B cell (primary cell): Measurements from ENCODE around the gene SLC25A26. TPM values are rescaled to one million over a fixed set of nuclear protein-coding genes. Genes with fewer than 3 reads are reported as not detected.

Experiments used
- ATAC-seq: fragments of 200-7000 bp; cut with Tn5 transposase; one replicate; pipeline ENCODE4 v1.10.0; 2021; ENCODE audit warnings: low read depth, mild to moderate bottlenecking, moderate number of reproducible peaks, moderate library complexity
- CTCF ChIA-PET: fragments of 350-600 bp; sonication (Branson Sonifier 250); formaldehyde crosslinking; loops from one replicate; lab custom pipeline; 2021; ENCODE audit warnings: antibody characterized with exemption, inconsistent platforms; lab: Charles Lee
- POLR2A ChIA-PET: fragments of 350-600 bp; sonication (Branson Sonifier 250); formaldehyde crosslinking; loops from one replicate; lab custom pipeline; 2021; ENCODE audit warnings: antibody characterized with exemption; lab: Charles Lee
- DNase-seq: peaks from one replicate; pipeline ENCODE4 v3.0.0; 2013
- H2AFZ ChIP-seq: 2 replicates; pipeline ENCODE4 v1.6.1; 2012; ENCODE audit warnings: mild to moderate bottlenecking, low read depth, low read length; ENCODE audit not compliant: insufficient read depth, poor library complexity, severe bottlenecking
- H3K27ac ChIP-seq, 2 donors: 1 replicate in 1 of 2; 2 replicates in 1 of 2; pipeline ENCODE4 v1.5.1; 2012 to 2013; ENCODE audit warnings: low read length in 2 of 2, mild to moderate bottlenecking in 2 of 2, moderate library complexity in 1 of 2
- H3K27me3 ChIP-seq, 4 experiments: fragments of 200-600 bp in 1 of 4; sonication (generic) in 1 of 4; replicated peaks in 1 of 4; 1 replicate in 2 of 4; 2 replicates in 2 of 4; pipeline versions ENCODE4 v1.6.1 to v1.7.0; 2013 to 2016; ENCODE audit warnings: low read length in 3 of 4, mild to moderate bottlenecking in 2 of 4, mixed read lengths in 1 of 4, moderate library complexity in 1 of 4; ENCODE audit not compliant: insufficient read depth in 4 of 4, control insufficient read depth in 3 of 4; ENCODE audit errors: control extremely low read depth in 1 of 4
- H3K36me3 ChIP-seq, 2 experiments: replicated peaks in 1 of 2; 1 replicate in 1 of 2; 2 replicates in 1 of 2; pipeline versions ENCODE4 v1.6.1 to v1.7.1; 2013; ENCODE audit warnings: low read length in 1 of 2; ENCODE audit not compliant: insufficient read depth in 2 of 2, control insufficient read depth in 1 of 2; ENCODE audit errors: control extremely low read depth in 1 of 2, extremely low read depth in 1 of 2
- H3K4me1 ChIP-seq, 2 donors: fragments of 200-600 bp in 1 of 2; sonication (generic) in 1 of 2; 1 replicate in 1 of 2; 2 replicates in 1 of 2; pipeline versions ENCODE4 v1.5.1 to v1.6.1; 2013 to 2017; ENCODE audit warnings: low read length in 2 of 2; ENCODE audit not compliant: control insufficient read depth in 2 of 2, insufficient read depth in 2 of 2
- H3K4me2 ChIP-seq: replicated peaks from 2 replicates; pipeline ENCODE3; 2012; ENCODE audit warnings: mild to moderate bottlenecking, low read depth, low read length; ENCODE audit not compliant: poor library complexity, severe bottlenecking
- H3K4me3 ChIP-seq, 5 experiments: fragments of 200-600 bp in 1 of 5; sonication (generic) in 1 of 5; 1 replicate in 3 of 5; 2 replicates in 2 of 5; pipeline versions ENCODE4 v1.5.1 to v1.7.0; 2011 to 2016; ENCODE audit warnings: low read length in 4 of 5, mild to moderate bottlenecking in 4 of 5, low read depth in 2 of 5, control low read depth in 1 of 5, moderate library complexity in 1 of 5; ENCODE audit not compliant: insufficient read depth in 1 of 5; ENCODE audit errors: control extremely low read depth in 1 of 5, extremely low read depth in 1 of 5
- H3K79me2 ChIP-seq: fragments of 200-600 bp; sonication (generic); one replicate; pipeline ENCODE4 v1.6.0; 2016; ENCODE audit warnings: low read length; ENCODE audit not compliant: control insufficient read depth, insufficient read depth
- H3K9ac ChIP-seq: fragments of 200-600 bp; sonication (generic); 2 replicates; pipeline ENCODE4 v1.6.1; 2017; ENCODE audit warnings: mild to moderate bottlenecking, low read length, moderate library complexity
- H3K9me3 ChIP-seq, 3 donors: one replicate each; pipeline versions ENCODE4 v1.6.1 to v1.7.1; 2013; ENCODE audit warnings: low read length in 2 of 3; ENCODE audit not compliant: control insufficient read depth in 2 of 3, insufficient read depth in 1 of 3; ENCODE audit errors: control extremely low read depth in 1 of 3
- H4K20me1 ChIP-seq: 2 replicates; pipeline ENCODE4 v1.6.0; 2012; ENCODE audit warnings: mild to moderate bottlenecking, low read length; ENCODE audit not compliant: insufficient read depth, control insufficient read depth, poor library complexity, severe bottlenecking
- H3K27ac Mint-ChIP-seq: one replicate; pipeline ENCODE4 v1.8.0; 2021; ENCODE audit warnings: mixed read lengths
- H3K27me3 Mint-ChIP-seq: one replicate; pipeline ENCODE4 v1.8.0; 2021; ENCODE audit warnings: mixed read lengths
- H3K4me1 Mint-ChIP-seq: one replicate; pipeline ENCODE4 v1.8.0; 2021; ENCODE audit warnings: mixed read lengths
- H3K4me3 Mint-ChIP-seq: one replicate; pipeline ENCODE4 v1.8.0; 2021; ENCODE audit warnings: mixed read lengths
- H3K9me3 Mint-ChIP-seq: one replicate; pipeline ENCODE4 v1.8.0; 2022; ENCODE audit warnings: mixed read lengths; ENCODE audit not compliant: insufficient read depth
- EZH2 ChIP-seq: IDR thresholded peaks from 2 replicates; pipeline ENCODE4 v1.6.1; 2012; ENCODE audit warnings: borderline replicate concordance, low read depth, mild to moderate bottlenecking, moderate library complexity, low read length; ENCODE audit not compliant: insufficient read depth, poor library complexity, severe bottlenecking
- WGBS: methylation state at CpG from one replicate; pipeline ENCODE4 v1.1.5; 2013; ENCODE audit warnings: missing lambda C conversion rate; ENCODE audit not compliant: insufficient coverage; 5-methylcytosine and 5-hydroxymethylcytosine counted together
- intact Hi-C: fragments of 100-400 bp; cut with micrococcal nuclease; formaldehyde crosslinking; loops from one replicate; pipeline ENCODE4 v1.10.0; 2022
- polyA plus RNA-seq: library from polyadenylated mRNA; depleted of rRNA; stranded (reverse); fragments of >200 nt; gene quantifications from 2 replicates; pipeline ENCODE4 v1.2.3, GENCODE V29; 2012
- total RNA-seq, 2 donors: library from RNA; stranded (reverse); fragments of 120-200 nt in 1 of 2; gene quantifications; 1 replicate in 1 of 2; 2 replicates in 1 of 2; pipeline versions ENCODE4 v1.2.3 to v1.2.4, GENCODE V29; 2013 to 2022
- TF ChIP-seq, protein P1 (sequence below): fragments of 200-600 bp; IDR thresholded peaks from one replicate; pipeline ENCODE4 v1.8.0; 2022; ENCODE audit warnings: antibody characterized with exemption, mild to moderate bottlenecking

Gene SLC25A26
- total and polyA plus RNA-seq, 2 donors (not counting 1 experiment from before 2014, with no cell fraction given): 22.3 to 23.8 TPM

DNA sequence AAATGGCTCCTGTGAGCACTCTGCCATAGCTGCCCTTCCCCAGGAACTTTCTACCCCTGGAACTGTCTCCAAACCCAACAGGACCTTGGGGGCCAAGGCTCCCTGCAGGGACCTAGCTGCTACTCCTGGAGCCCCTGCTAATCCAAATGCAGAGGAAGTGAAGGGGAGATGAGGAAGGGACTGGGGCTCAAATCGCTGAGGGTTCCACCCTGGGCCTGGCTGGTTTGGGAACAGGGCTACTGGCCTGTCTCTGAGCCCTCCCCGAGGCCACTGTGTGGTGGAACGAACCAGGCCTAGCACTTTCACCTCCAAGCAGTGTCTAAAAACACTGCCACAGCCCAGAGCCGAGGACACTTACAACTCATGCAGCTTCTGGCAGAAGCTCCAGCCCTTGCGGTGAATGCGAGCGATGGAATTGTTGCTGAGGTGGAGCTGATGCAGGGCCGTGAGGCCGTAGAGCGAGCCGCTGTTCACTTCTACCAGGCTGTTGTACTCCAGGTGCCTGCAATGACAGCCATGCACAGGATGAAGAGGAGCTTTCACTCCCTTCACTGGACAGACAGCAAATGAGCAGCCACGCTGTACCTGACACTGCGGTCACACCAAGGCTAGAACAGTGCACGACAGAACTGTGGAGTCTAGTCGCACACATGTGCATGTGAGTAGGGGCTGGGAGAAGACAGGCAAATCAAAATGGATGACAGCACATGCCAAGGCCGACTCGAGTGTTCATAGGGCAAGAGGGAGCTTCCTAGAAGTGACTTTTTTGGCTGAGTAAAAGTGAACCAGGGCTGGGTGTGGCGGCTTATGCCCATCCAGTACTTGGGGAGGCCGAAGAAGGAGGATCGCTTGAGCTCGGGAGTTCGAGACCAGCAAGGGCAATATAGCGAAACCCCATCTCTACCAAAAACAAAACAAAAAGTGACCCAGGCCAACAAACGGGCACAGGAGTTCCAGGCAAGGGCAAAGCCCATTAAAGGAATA, 189.3 kb downstream of the SLC25A26 start:
- no peaks in the 10 kb centered on the region for H3K27me3 ChIP-seq
- ChIA-PET CTCF (interaction anchor here (1.0 to 7.7 kb wide), 7 partner anchors 17 to 412 kb away, joined by 3 to 87 read pairs (median 25); no protein-coding TSS in a partner anchor), POLR2A (no interaction called here)
- H3K27ac ChIP-seq: no peak overlapping the region
- H3K9me3 Mint-ChIP-seq: no peaks in the 10 kb centered on the region
- no peak overlapping the region for H3K4me3 Mint-ChIP-seq
- H3K36me3 ChIP-seq: no peaks in the 10 kb centered on the region
- ATAC-seq (no peak), DNase-seq (no peak)
- H2AFZ ChIP-seq: no peak overlapping the region
- intact Hi-C loops: no loop called here
- no peaks in the 10 kb centered on the region for H4K20me1 ChIP-seq
- H3K4me1 Mint-ChIP-seq: no peaks in the 10 kb centered on the region
- no peak overlapping the region for H3K27ac Mint-ChIP-seq
- no peaks in the 10 kb centered on the region for H3K79me2 ChIP-seq
- H3K4me2 ChIP-seq: no peak overlapping the region
- no peaks in the 10 kb centered on the region for H3K27me3 Mint-ChIP-seq
- no peak for TF ChIP-seq EZH2
- TF ChIP-seq, protein P1, sequence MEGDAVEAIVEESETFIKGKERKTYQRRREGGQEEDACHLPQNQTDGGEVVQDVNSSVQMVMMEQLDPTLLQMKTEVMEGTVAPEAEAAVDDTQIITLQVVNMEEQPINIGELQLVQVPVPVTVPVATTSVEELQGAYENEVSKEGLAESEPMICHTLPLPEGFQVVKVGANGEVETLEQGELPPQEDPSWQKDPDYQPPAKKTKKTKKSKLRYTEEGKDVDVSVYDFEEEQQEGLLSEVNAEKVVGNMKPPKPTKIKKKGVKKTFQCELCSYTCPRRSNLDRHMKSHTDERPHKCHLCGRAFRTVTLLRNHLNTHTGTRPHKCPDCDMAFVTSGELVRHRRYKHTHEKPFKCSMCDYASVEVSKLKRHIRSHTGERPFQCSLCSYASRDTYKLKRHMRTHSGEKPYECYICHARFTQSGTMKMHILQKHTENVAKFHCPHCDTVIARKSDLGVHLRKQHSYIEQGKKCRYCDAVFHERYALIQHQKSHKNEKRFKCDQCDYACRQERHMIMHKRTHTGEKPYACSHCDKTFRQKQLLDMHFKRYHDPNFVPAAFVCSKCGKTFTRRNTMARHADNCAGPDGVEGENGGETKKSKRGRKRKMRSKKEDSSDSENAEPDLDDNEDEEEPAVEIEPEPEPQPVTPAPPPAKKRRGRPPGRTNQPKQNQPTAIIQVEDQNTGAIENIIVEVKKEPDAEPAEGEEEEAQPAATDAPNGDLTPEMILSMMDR: no peak
- no peaks in the 10 kb centered on the region for H3K9me3 ChIP-seq
- no peak overlapping the region for H3K4me3 ChIP-seq
- 97% methylated on average over 23 of the region's 24 CpGs for WGBS
- no peaks in the 10 kb centered on the region for H3K4me1 ChIP-seq
- H3K9ac ChIP-seq: no peak overlapping the region

DNA sequence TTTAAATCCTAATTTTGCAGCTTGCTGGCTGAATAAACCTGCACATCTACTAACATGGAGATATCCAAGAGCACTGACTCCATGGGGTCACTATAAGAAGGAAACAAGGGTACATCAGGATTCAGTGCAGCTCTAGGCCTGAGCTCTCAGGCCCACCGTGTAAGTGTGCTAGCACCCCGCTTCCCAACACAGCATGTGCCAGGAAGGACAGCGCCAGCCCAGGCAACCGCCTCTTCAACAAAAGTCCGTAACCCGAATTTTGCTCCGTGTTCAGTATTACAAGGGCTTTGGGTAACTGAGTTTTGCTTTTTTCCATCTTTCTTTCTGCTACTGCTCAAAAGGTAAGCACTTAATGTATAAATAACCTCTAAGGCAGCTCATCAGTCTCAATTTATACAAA, 190.2 kb downstream of the SLC25A26 start:
- no peak for DNase-seq
- H3K27me3 Mint-ChIP-seq: no peaks in the 10 kb centered on the region
- H3K4me1 Mint-ChIP-seq: no peaks in the 10 kb centered on the region
- intact Hi-C loops: no loop called here
- H3K9ac ChIP-seq: no peak overlapping the region
- ATAC-seq: no peak
- H3K4me1 ChIP-seq: no peaks in the 10 kb centered on the region
- 100% methylated on average over 4 of the region's 7 CpGs for WGBS
- TF ChIP-seq EZH2: no peak
- TF ChIP-seq, protein P1: no peak
- no peak overlapping the region for H3K4me3 ChIP-seq
- H2AFZ ChIP-seq: no peak overlapping the region
- H3K4me2 ChIP-seq: no peak overlapping the region
- H3K4me3 Mint-ChIP-seq: no peak overlapping the region
- H3K27me3 ChIP-seq: no peaks in the 10 kb centered on the region
- ChIA-PET CTCF (interaction anchor here (1.0 to 7.7 kb wide), 4 partner anchors 139 to 411 kb away, joined by 4 to 87 read pairs (median 4); no protein-coding TSS in a partner anchor), POLR2A (no interaction called here)
- no peak overlapping the region for H3K27ac ChIP-seq
- H3K27ac Mint-ChIP-seq: no peak overlapping the region
- H3K9me3 ChIP-seq: no peaks in the 10 kb centered on the region
- H3K9me3 Mint-ChIP-seq: no peaks in the 10 kb centered on the region
- no peaks in the 10 kb centered on the region for H4K20me1 ChIP-seq
- no peaks in the 10 kb centered on the region for H3K79me2 ChIP-seq
- no peaks in the 10 kb centered on the region for H3K36me3 ChIP-seq
